Heart left ventricle (tissue), 13 donors: ENCODE data around the gene PDCD4.

Source experiments
- CTCF ChIP-seq, 12 donors: fragments of 200-600 bp; sonication (generic) in 4 of 12; IDR thresholded peaks; one replicate each; pipeline versions ENCODE4 v1.5.0 to v1.8.0; 2018 to 2022; ENCODE audit warnings: antibody characterized with exemption in 12 of 12, mild to moderate bottlenecking in 5 of 12
- POLR2A ChIP-seq, 2 donors: fragments of 450-650 bp; IDR thresholded peaks; one replicate each; pipeline ENCODE4 v1.6.1; 2017; ENCODE audit warnings: antibody characterized with exemption in 2 of 2, mild to moderate bottlenecking in 2 of 2, moderate library complexity in 2 of 2
- donor health status: ischemic (EF 13 %, LVEDD 7.1; RV severe dilation, severe dysfunction).
- donor health status: DM: no; HTN: yes; CAD: no.
- donor health status: DM: no; HTN: no; CAD: no.
- donor health status: ischemic (EF 25% LVEDD 6.9; RV normal size, moderate dysfunction).
- donor health status: ischemic (EF 25% LVEDD 5.7; RV mildly dilated, moderate dysfunction).
- donor health status: ischemic (EF 35%, LVEDD 5.7; RV mildly dilated, moderate dysfunction).
- donor health status: nonischemic (EF 11% LVEDD 7.7; RV severe dilation, severe dysfunction).
- donor health status: DM: yes; HTN: yes; CAD: no.
- donor health status: PGD.
- donor health status: ischemic (EF 29% LVEDD 5.4; RV normal size, mild dysfunction).
- donor health status: nonischemic (EF 23%, LVEDD 6.1; RV moderate dilation, normal function).

- TF ChIP-seq POLR2A (IDR thresholded peaks at IDR 0.05) (no peak), CTCF (IDR thresholded peaks at IDR 0.05) (no peak)
Measured at GRCh38 chr10:110861476-110861875, 10.3 kb upstream of the PDCD4 start.
